ENCODE measurements around the gene CALR3. TPM values are rescaled to one million over a fixed set of nuclear protein-coding genes. Genes with fewer than 3 reads are reported as not detected.
"Not testable (repeated sequence)": the region's sequence is repeated elsewhere in the genome, so short reads cannot be mapped to it uniquely, and the experiment has no call there.

The CALR3 gene
- total RNA-seq, 4 donors from 2014 or later = not detected

- no peak for DNase-seq
- Histone ChIP-seq H3K4me1 (no peaks in the 10 kb centered on the region), H3K27me3 (no peaks in the 10 kb centered on the region), H3K9me3 (no peaks in the 10 kb centered on the region), H3K4me3 (no peak overlapping the region), H3K27ac (no peak overlapping the region), H3K36me3 (no peaks in the 10 kb centered on the region)
- 86 to 88% methylated on average over 4 to 6 of the region's 6 CpGs for WGBS, 2 donors (ENCODE audit: low coverage in 1 of 2)
- intact Hi-C loops (cut with DNase I; ENCODE audit: low total_unique reads) (no loop called here), in situ Hi-C loops (cut with MboI; ENCODE audit: low pct_ligation_motif_present in 1 of 4, low pct_unique_long_range_greater_than_20kb in 1 of 4, low sequenced_read_pairs in 3 of 4) (no loop called here)
- no peak for TF ChIP-seq EP300 (IDR thresholded peaks at IDR 0.05; ENCODE audit: low read depth)
- no peak for TF ChIP-seq POLR2AphosphoS5 (IDR thresholded peaks at IDR 0.05)
- no peak for TF ChIP-seq POLR2A (IDR thresholded peaks at IDR 0.05)
- TF ChIP-seq CTCF (IDR thresholded peaks at IDR 0.05) = no peak
Measured at GRCh38 chr19:16506961-16507360, 11.0 kb upstream of the CALR3 start.

GRCh38 chr19:16506161-16506560, 10.2 kb upstream of the CALR3 start:
- intact Hi-C loops (cut with DNase I; ENCODE audit: low total_unique reads) = not testable (repeated sequence)
- 86 to 89% methylated on average over 3 to 11 of the region's 11 CpGs for WGBS, 2 donors (ENCODE audit: low coverage in 1 of 2)

GRCh38 chr19:16504271-16504670, 8.3 kb upstream of the CALR3 start:
- in situ Hi-C loops (cut with MboI; ENCODE audit: low pct_ligation_motif_present in 1 of 4, low pct_unique_long_range_greater_than_20kb in 1 of 4, low sequenced_read_pairs in 3 of 4) (no loop called here), intact Hi-C loops (cut with DNase I; ENCODE audit: low total_unique reads) (no loop called here)
- DNase-seq = no peak
- H3K27ac ChIP-seq = no peak overlapping the region
- no peaks in the 10 kb centered on the region for H3K4me1 ChIP-seq
- TF ChIP-seq POLR2AphosphoS5 (IDR thresholded peaks at IDR 0.05) = no peak
- WGBS, 2 donors (ENCODE audit: low coverage in 1 of 2) = 90 to 92% methylated on average over 3 of the region's 3 CpGs
- H3K27me3 ChIP-seq = no peaks in the 10 kb centered on the region
- H3K36me3 ChIP-seq = no peaks in the 10 kb centered on the region
- H3K9me3 ChIP-seq = no peaks in the 10 kb centered on the region
- no peak overlapping the region for H3K4me3 ChIP-seq

More at GRCh38 chr19:16506161-16506560, 10.2 kb upstream of the CALR3 start:
- H3K27me3 ChIP-seq; in situ Hi-C loops (cut with MboI; ENCODE audit: low pct_ligation_motif_present in 1 of 4, low pct_unique_long_range_greater_than_20kb in 1 of 4, low sequenced_read_pairs in 3 of 4); H3K36me3 ChIP-seq; H3K9me3 ChIP-seq; H3K4me3 ChIP-seq; H3K4me1 ChIP-seq; H3K27ac ChIP-seq; DNase-seq: not testable (repeated sequence)

- Histone ChIP-seq H3K27me3 (no peaks in the 10 kb centered on the region), H3K4me1 (peaks cover 4 to 13% (median 8%) of the 10 kb centered on the region in 4 donors), H3K36me3 (no peaks in the 10 kb centered on the region), H3K9me3 (no peaks in the 10 kb centered on the region), H3K4me3 (no peak overlapping the region), H3K27ac (no peak overlapping the region)
- DNase-seq = no peak
- intact Hi-C loops (cut with DNase I; ENCODE audit: low total_unique reads) = no loop called here
- 90 to 94% methylated on average over 6 of the region's 6 CpGs for WGBS, 2 donors (ENCODE audit: low coverage in 1 of 2)
- TF ChIP-seq CTCF (IDR thresholded peaks at IDR 0.05) = no peak
- no peak for TF ChIP-seq EP300 (IDR thresholded peaks at IDR 0.05; ENCODE audit: low read depth)
- no peak for TF ChIP-seq POLR2AphosphoS5 (IDR thresholded peaks at IDR 0.05)
- TF ChIP-seq POLR2A (IDR thresholded peaks at IDR 0.05) = no peak
- in situ Hi-C loops (cut with MboI; ENCODE audit: low pct_ligation_motif_present in 1 of 4, low pct_unique_long_range_greater_than_20kb in 1 of 4, low sequenced_read_pairs in 3 of 4) = no loop called here
Measured at GRCh38 chr19:16497837-16498236, 1.9 kb upstream of the CALR3 start.

- Histone ChIP-seq H3K27ac (peak overlapping the region; percentile 72 to 84 (median 82)), H3K4me1 (peaks cover 4 to 13% (median 8%) of the 10 kb centered on the region in 4 donors), H3K27me3 (no peaks in the 10 kb centered on the region), H3K9me3 (no peaks in the 10 kb centered on the region), H3K36me3 (no peaks in the 10 kb centered on the region), H3K4me3 (peak overlapping the region in 2 of 4 donors; percentile 63 to 81)
- no peak for TF ChIP-seq POLR2AphosphoS5 (IDR thresholded peaks at IDR 0.05)
- intact Hi-C loops (cut with DNase I; ENCODE audit: low total_unique reads) (no loop called here), in situ Hi-C loops (cut with MboI; ENCODE audit: low pct_ligation_motif_present in 1 of 4, low pct_unique_long_range_greater_than_20kb in 1 of 4, low sequenced_read_pairs in 3 of 4) (no loop called here)
- 58 to 75% methylated on average over 8 to 12 of the region's 12 CpGs for whole genome bisulfite sequencing, 2 donors (ENCODE audit: low coverage in 1 of 2)
- DNase-seq = no peak
Measured at GRCh38 chr19:16497042-16497441, 1.1 kb upstream of the CALR3 start.

GRCh38 chr19:16496613-16496983, 631 bp upstream of the CALR3 start:
- peak overlapping the region; percentile 60 to 81 (median 62) for H3K4me3 ChIP-seq
- no peaks in the 10 kb centered on the region for H3K27me3 ChIP-seq
- H3K36me3 ChIP-seq = no peaks in the 10 kb centered on the region
- no peaks in the 10 kb centered on the region for H3K9me3 ChIP-seq
- in situ Hi-C loops (cut with MboI; ENCODE audit: low pct_ligation_motif_present in 1 of 4, low pct_unique_long_range_greater_than_20kb in 1 of 4, low sequenced_read_pairs in 3 of 4) (no loop called here), intact Hi-C loops (cut with DNase I; ENCODE audit: low total_unique reads) (no loop called here)
- H3K27ac ChIP-seq = peak overlapping the region; percentile 72 to 84 (median 82)
- H3K4me1 ChIP-seq = peaks cover 4 to 13% (median 8%) of the 10 kb centered on the region in 4 donors
- TF ChIP-seq EP300 (IDR thresholded peaks at IDR 0.05; ENCODE audit: low read depth) (no peak), POLR2AphosphoS5 (IDR thresholded peaks at IDR 0.05) (no peak), POLR2A (IDR thresholded peaks at IDR 0.05) (no peak), CTCF (IDR thresholded peaks at IDR 0.05) (no peak)
- WGBS, 2 donors (ENCODE audit: low coverage in 1 of 2) = 15% methylated on average over 16 of the region's 16 CpGs; no CpG with 5 or more reads in 1 of the 2 donors
- peak; percentile 20 for DNase-seq

GRCh38 chr19:16486476-16486875, 9.5 kb downstream of the CALR3 start:
- in situ Hi-C loops (cut with MboI; ENCODE audit: low pct_ligation_motif_present in 1 of 4, low pct_unique_long_range_greater_than_20kb in 1 of 4, low sequenced_read_pairs in 3 of 4); DNase-seq; H3K36me3 ChIP-seq; H3K4me1 ChIP-seq; intact Hi-C loops (cut with DNase I; ENCODE audit: low total_unique reads); H3K27ac ChIP-seq; H3K9me3 ChIP-seq; H3K27me3 ChIP-seq; H3K4me3 ChIP-seq: not testable (repeated sequence)
- 80 to 89% methylated on average over 3 to 4 of the region's 4 CpGs for WGBS, 2 donors (ENCODE audit: low coverage in 1 of 2)

Measured in transverse colon (tissue), 4 donors.